HCT116 (cell line): ENCODE results near the gene RFX1. TPM values are rescaled to one million over a fixed set of nuclear protein-coding genes. Genes with fewer than 3 reads are reported as not detected.

Experiments used
- ATAC-seq: fragments of 200-7000 bp; cut with Tn5 transposase; 2 replicates; pipeline ENCODE4 v1.9.1; 2020; ENCODE audit warnings: mild to moderate bottlenecking, moderate library complexity
- BruUV-seq: library from RNA; stranded (reverse); fragments of 400-500 nt; replicated peaks from 2 replicates; lab custom pipeline; 2021; lab: Mats Ljungman, UMichigan
- CTCF ChIA-PET: fragments of 300-600 bp; sonication (Branson Sonifier 250); formaldehyde crosslinking; loops from one replicate; lab custom pipeline; 2021; ENCODE audit warnings: antibody characterized with exemption; lab: Charles Lee
- POLR2A ChIA-PET: fragments of 300-600, 350-600 bp; sonication (Branson Sonifier 250); formaldehyde crosslinking; loops from one replicate; lab custom pipeline; 2021; ENCODE audit warnings: antibody characterized with exemption; lab: Charles Lee
- RAD21 ChIA-PET, 2 experiments: fragments of 300-600 bp; sonication (Branson Sonifier 250); formaldehyde crosslinking; loops; one replicate each; lab custom pipeline; 2023; ENCODE audit warnings: low total read pairs in 2 of 2; ENCODE audit not compliant: uncharacterized antibody in 2 of 2, unreplicated experiment in 2 of 2, low non-redundant PET in 1 of 2; lab: Charles Lee
- DNase-seq: peaks from one replicate; pipeline ENCODE4 v3.0.0-alpha.2; 2010; ENCODE audit warnings: low read depth, low spot score
- H2AFZ ChIP-seq: fragments of 200-600 bp; shearing (Covaris generic), sonication (generic); 2 replicates; pipeline ENCODE4 v1.6.1; 2017; ENCODE audit warnings: low read depth, mixed run types, mixed read lengths, antibody characterized with exemption, low read length; ENCODE audit not compliant: poor library complexity, severe bottlenecking
- H3K27ac ChIP-seq: 2 replicates; pipeline ENCODE4 v1.5.1; 2012; ENCODE audit warnings: low read depth, low read length
- H3K27me3 ChIP-seq: fragments of 200-600 bp; sonication (generic); 2 replicates; pipeline ENCODE4 v1.6.1; 2016; ENCODE audit warnings: mixed run types, low read length, mixed read lengths; ENCODE audit not compliant: insufficient read depth
- H3K36me3 ChIP-seq, 2 experiments: fragments of 200-500 bp in 1 of 2; fragments of 200-600 bp in 1 of 2; sonication (Bioruptor generic) in 1 of 2; sonication (generic) in 1 of 2; 2 replicates each; pipeline versions ENCODE4 v1.5.1 to v1.6.1; 2014 to 2016; ENCODE audit warnings: low read length in 2 of 2, inconsistent platforms in 1 of 2, mixed read lengths in 1 of 2, mixed run types in 1 of 2; ENCODE audit not compliant: insufficient read depth in 2 of 2, control insufficient read depth in 1 of 2
- H3K4me1 ChIP-seq, 2 experiments: fragments of 200-600 bp in 1 of 2; sonication (generic) in 1 of 2; 2 replicates each; pipeline versions ENCODE4 v1.5.1 to v1.6.1; 2012 to 2017; ENCODE audit warnings: low read length in 2 of 2, inconsistent platforms in 1 of 2, mild to moderate bottlenecking in 1 of 2, mixed read lengths in 1 of 2, mixed run types in 1 of 2, moderate library complexity in 1 of 2; ENCODE audit not compliant: insufficient read depth in 2 of 2, control insufficient read depth in 1 of 2
- H3K4me2 ChIP-seq: fragments of 200-600 bp; sonication (generic); 2 replicates; pipeline ENCODE4 v1.6.1; 2017; ENCODE audit warnings: mixed run types, low read length, mixed read lengths
- H3K4me3 ChIP-seq, 2 experiments: fragments of 200-600 bp in 1 of 2; sonication (generic) in 1 of 2; replicated peaks in 1 of 2; 2 replicates each; pipeline ENCODE4 v1.5.1; 2011 to 2016; ENCODE audit warnings: low read length in 2 of 2, control low read depth in 1 of 2, low read depth in 1 of 2, mild to moderate bottlenecking in 1 of 2, mixed read lengths in 1 of 2, mixed run types in 1 of 2
- H3K79me2 ChIP-seq: fragments of 200-600 bp; sonication (generic); 2 replicates; pipeline ENCODE4 v1.6.1; 2017; ENCODE audit warnings: mild to moderate bottlenecking, mixed run types, low read length, moderate library complexity, mixed read lengths; ENCODE audit not compliant: insufficient read depth
- H3K9ac ChIP-seq: fragments of 200-600 bp; sonication (generic); 2 replicates; pipeline ENCODE4 v1.6.1; 2016; ENCODE audit warnings: low read length, mixed read lengths
- H3K9me2 ChIP-seq: fragments of 200-600 bp; sonication (generic), shearing (Covaris generic); 2 replicates; pipeline ENCODE4 v1.6.1; 2017; ENCODE audit warnings: mixed run types, mild to moderate bottlenecking, moderate library complexity; ENCODE audit not compliant: insufficient read depth
- H3K9me3 ChIP-seq, 2 experiments: fragments of 200-500 bp in 1 of 2; fragments of 200-600 bp in 1 of 2; sonication (Bioruptor generic) in 1 of 2; sonication (generic) in 1 of 2; 2 replicates each; pipeline ENCODE4 v1.6.1; 2014 to 2017; ENCODE audit warnings: low read length in 2 of 2, mixed read lengths in 2 of 2, inconsistent platforms in 1 of 2, low read depth in 1 of 2, mild to moderate bottlenecking in 1 of 2, mixed run types in 1 of 2, moderate library complexity in 1 of 2; ENCODE audit not compliant: control insufficient read depth in 1 of 2, insufficient read depth in 1 of 2
- H4K20me1 ChIP-seq: fragments of 200-600 bp; sonication (generic), shearing (Covaris generic); 2 replicates; pipeline ENCODE4 v1.6.1; 2017; ENCODE audit warnings: mixed run types, mild to moderate bottlenecking, moderate library complexity; ENCODE audit not compliant: insufficient read depth
- ATF3 ChIP-seq: IDR thresholded peaks from 2 replicates; pipeline ENCODE4 v1.6.1; 2012
- CBX3 ChIP-seq: IDR thresholded peaks from 2 replicates; pipeline ENCODE4 v1.6.1; 2012; ENCODE audit warnings: low read depth
- CEBPB ChIP-seq: IDR thresholded peaks from 2 replicates; pipeline ENCODE4 v1.6.1; 2012; ENCODE audit warnings: low read depth
- CTCF ChIP-seq, 3 experiments: fragments of 200-600 bp in 1 of 3; sonication (generic) in 1 of 3; IDR thresholded peaks in 2 of 3; conservative IDR thresholded peaks in 1 of 3; 2 replicates each; pipeline ENCODE4 v1.5.1; 2012 to 2017; ENCODE audit warnings: low read depth in 2 of 3, low read length in 2 of 3, antibody characterized with exemption in 1 of 3, borderline replicate concordance in 1 of 3, control low read depth in 1 of 3, mild to moderate bottlenecking in 1 of 3, mixed read lengths in 1 of 3, mixed run types in 1 of 3, moderate library complexity in 1 of 3; ENCODE audit not compliant: insufficient read depth in 1 of 3
- EGR1 ChIP-seq: IDR thresholded peaks from 2 replicates; pipeline ENCODE4 v1.6.1; 2012; ENCODE audit warnings: low read depth
- EZH2 ChIP-seq: fragments of 200-600 bp; sonication (generic); IDR thresholded peaks from 2 replicates; pipeline ENCODE4 v1.6.1; 2017; ENCODE audit warnings: antibody characterized with exemption, mixed run types
- EZH2phosphoT487 ChIP-seq: fragments of 200-600 bp; IDR thresholded peaks from 2 replicates; pipeline ENCODE4 v1.6.1; 2018; ENCODE audit warnings: antibody characterized with exemption, borderline replicate concordance
- JUND ChIP-seq: IDR thresholded peaks from 2 replicates; pipeline ENCODE4 v1.6.1; 2012
- MAX ChIP-seq: IDR thresholded peaks from 2 replicates; pipeline ENCODE4 v1.6.1; 2012
- POLR2AphosphoS5 ChIP-seq: IDR thresholded peaks from 2 replicates; pipeline ENCODE4 v1.6.1; 2011; ENCODE audit warnings: mild to moderate bottlenecking, low read depth, low read length, moderate library complexity
- RAD21 ChIP-seq: IDR thresholded peaks from 2 replicates; pipeline ENCODE4 v1.6.1; 2012; ENCODE audit warnings: low read depth, mild to moderate bottlenecking
- REST ChIP-seq: IDR thresholded peaks from 2 replicates; pipeline ENCODE4 v1.6.1; 2012; ENCODE audit warnings: low read depth
- SIN3A ChIP-seq: IDR thresholded peaks from 2 replicates; pipeline ENCODE4 v1.6.1; 2012; ENCODE audit warnings: low read depth
- TCF7L2 ChIP-seq: IDR thresholded peaks from 2 replicates; pipeline ENCODE4 v1.7.0; 2011; ENCODE audit warnings: borderline replicate concordance, inconsistent platforms; ENCODE audit not compliant: insufficient read depth, insufficient read length; ENCODE audit errors: extremely low read depth
- YY1 ChIP-seq: IDR thresholded peaks from 2 replicates; pipeline ENCODE4 v1.6.1; 2011; ENCODE audit warnings: low read length, low read depth, moderate library complexity, mild to moderate bottlenecking; ENCODE audit not compliant: insufficient replicate concordance; ENCODE audit errors: extremely low read depth
- ZBTB33 ChIP-seq: IDR thresholded peaks from 2 replicates; pipeline ENCODE4 v1.6.1; 2011; ENCODE audit warnings: mild to moderate bottlenecking, low read length, moderate library complexity; ENCODE audit not compliant: insufficient replicate concordance; ENCODE audit errors: extremely low read depth
- ZNF274 ChIP-seq: fragments of 200-500 bp; sonication (Bioruptor generic); IDR thresholded peaks from 2 replicates; pipeline ENCODE4 v1.6.1; 2014; ENCODE audit warnings: mild to moderate bottlenecking, low read depth, low read length, inconsistent platforms
- intact Hi-C: fragments of 100-400 bp; cut with micrococcal nuclease; formaldehyde crosslinking; loops from 2 replicates; pipeline ENCODE4 v1.10.0; 2022
- total RNA-seq: library from RNA; stranded (reverse); gene quantifications from one replicate; pipeline ENCODE4 v1.2.1, GENCODE V29; 2021; ENCODE audit not compliant: unreplicated experiment

Gene RFX1
- total RNA-seq, 1 experiment from 2014 or later, result 16.3 TPM

GRCh38 chr19:13983213-13983889 is 22.8 kb downstream of the RFX1 start (continued):
- TF ChIP-seq REST (no peak), ZNF274 (no peak)

GRCh38 chr19:13982773-13983172 is 23.3 kb downstream of the RFX1 start:
- DNase-seq, result no peak
- Histone ChIP-seq H3K27me3 (no peaks in the 10 kb centered on the region), H3K4me2 (no peak overlapping the region), H3K79me2 (no peaks in the 10 kb centered on the region), H3K4me1 (peaks cover 8 to 12% of the 10 kb centered on the region in 2 experiments; a peak in 3 of 4 replicates), H3K4me3 (no peak overlapping the region), H3K9ac (no peak overlapping the region), H2AFZ (no peak overlapping the region), H3K9me3 (no peaks in the 10 kb centered on the region), H3K9me2 (no peaks in the 10 kb centered on the region), H3K36me3 (no peaks in the 10 kb centered on the region; a peak in 1 of 4 replicates), H4K20me1 (no peaks in the 10 kb centered on the region), H3K27ac (no peak overlapping the region)
- no TSS peak for BruUV-seq
- ATAC-seq, result no peak
- ChIA-PET CTCF (no interaction called here), RAD21 (no interaction called here), POLR2A (no interaction called here)
- intact Hi-C loops, result no loop called here
- no peak for TF ChIP-seq RAD21
- no peak for TF ChIP-seq MAX
- no peak for TF ChIP-seq TCF7L2
- TF ChIP-seq JUND, result no peak
- no peak for TF ChIP-seq EZH2
- no peak for TF ChIP-seq CBX3
- TF ChIP-seq CEBPB, result no peak
- no peak for TF ChIP-seq SIN3A
- TF ChIP-seq EZH2phosphoT487, result no peak
- no peak for TF ChIP-seq EGR1
- TF ChIP-seq CTCF (IDR thresholded peaks at IDR 0.05 in 2 of 3, conservative IDR thresholded peaks at IDR 0.05 in 1 of 3; ENCODE audit: borderline replicate concordance in 1 of 3, insufficient read depth in 1 of 3, low read depth in 2 of 3, low read length in 2 of 3), result no peak
- no peak for TF ChIP-seq POLR2AphosphoS5
- no peak for TF ChIP-seq YY1
- TF ChIP-seq ZBTB33, result no peak
- TF ChIP-seq ATF3, result no peak
